SK-N-SH treated with all-trans-retinoic acid at 6 μM for 48 hours (cell line): ENCODE data around the gene PRR7.

Experiments
- ATAC-seq: fragments of 200-7000 bp; cut with Tn5 transposase; 3 replicates; pipeline ENCODE4 v1.9.1; 2020; ENCODE audit warnings: mild to moderate bottlenecking, moderate library complexity
- BACH2 ChIP-seq: fragments of 250-450 bp; sonication (Bioruptor Pico); IDR thresholded peaks from 2 replicates; pipeline ENCODE4 v1.9.0; 2021; ENCODE audit warnings: mild to moderate bottlenecking, borderline replicate concordance
- CSDC2 ChIP-seq: fragments of 250-450 bp; sonication (Bioruptor Pico); IDR thresholded peaks from 2 replicates; pipeline ENCODE4 v1.5.0; 2020; ENCODE audit warnings: mild to moderate bottlenecking, moderate library complexity
- GLIS3 ChIP-seq: fragments of 250-450 bp; sonication (Bioruptor Pico); IDR thresholded peaks from 2 replicates; pipeline ENCODE4 v1.5.0; 2020; ENCODE audit warnings: mild to moderate bottlenecking, moderate library complexity
- OSR1 ChIP-seq: fragments of 250-450 bp; sonication (Bioruptor Pico); IDR thresholded peaks from 2 replicates; pipeline ENCODE4 v1.8.0; 2022; ENCODE audit warnings: moderate library complexity, mild to moderate bottlenecking, inconsistent platforms
- PPARA ChIP-seq: fragments of 250-450 bp; sonication (Bioruptor Pico); IDR thresholded peaks from 2 replicates; pipeline ENCODE4 v1.5.0; 2020; ENCODE audit warnings: mild to moderate bottlenecking, borderline replicate concordance
- SNAI2 ChIP-seq: fragments of 250-450 bp; sonication (Bioruptor Pico); IDR thresholded peaks from 2 replicates; pipeline ENCODE4 v1.5.0; 2020; ENCODE audit warnings: mild to moderate bottlenecking, moderate library complexity
- TOX ChIP-seq: fragments of 250-450 bp; sonication (Bioruptor Pico); IDR thresholded peaks from 2 replicates; pipeline ENCODE4 v1.8.0; 2021; ENCODE audit warnings: mild to moderate bottlenecking, moderate library complexity, borderline replicate concordance
- ZFP30 ChIP-seq: fragments of 450-650 bp; formaldehyde crosslinking; IDR thresholded peaks from 2 replicates; pipeline ENCODE4 v1.5.0; 2022; ENCODE audit warnings: mild to moderate bottlenecking, moderate library complexity
- ZNF70 ChIP-seq: fragments of 450-650 bp; formaldehyde crosslinking; IDR thresholded peaks from 2 replicates; pipeline ENCODE4 v1.5.0; 2020; ENCODE audit warnings: mild to moderate bottlenecking, moderate library complexity
- ZNF8 ChIP-seq: fragments of 450-650 bp; formaldehyde crosslinking; IDR thresholded peaks from 2 replicates; pipeline ENCODE4 v1.5.0; 2020; ENCODE audit warnings: mild to moderate bottlenecking, moderate library complexity
- TF ChIP-seq, protein P1 (sequence below): fragments of 250-450 bp; sonication (Bioruptor Pico); IDR thresholded peaks from 2 replicates; pipeline ENCODE4 v1.5.0; 2020; ENCODE audit warnings: mild to moderate bottlenecking, moderate library complexity
- TF ChIP-seq, protein P2 (sequence below): fragments of 250-450 bp; sonication (Bioruptor Pico); IDR thresholded peaks from 2 replicates; pipeline ENCODE4 v1.5.1; 2021; ENCODE audit warnings: mild to moderate bottlenecking, moderate library complexity
- TF ChIP-seq, protein P3 (sequence below): fragments of 250-450 bp; sonication (Bioruptor Pico); IDR thresholded peaks from 2 replicates; pipeline ENCODE4 v1.8.0; 2020; ENCODE audit warnings: mild to moderate bottlenecking, moderate library complexity, borderline replicate concordance

PRR7 gene, protein sequence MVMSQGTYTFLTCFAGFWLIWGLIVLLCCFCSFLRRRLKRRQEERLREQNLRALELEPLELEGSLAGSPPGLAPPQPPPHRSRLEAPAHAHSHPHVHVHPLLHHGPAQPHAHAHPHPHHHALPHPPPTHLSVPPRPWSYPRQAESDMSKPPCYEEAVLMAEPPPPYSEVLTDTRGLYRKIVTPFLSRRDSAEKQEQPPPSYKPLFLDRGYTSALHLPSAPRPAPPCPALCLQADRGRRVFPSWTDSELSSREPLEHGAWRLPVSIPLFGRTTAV

DNA sequence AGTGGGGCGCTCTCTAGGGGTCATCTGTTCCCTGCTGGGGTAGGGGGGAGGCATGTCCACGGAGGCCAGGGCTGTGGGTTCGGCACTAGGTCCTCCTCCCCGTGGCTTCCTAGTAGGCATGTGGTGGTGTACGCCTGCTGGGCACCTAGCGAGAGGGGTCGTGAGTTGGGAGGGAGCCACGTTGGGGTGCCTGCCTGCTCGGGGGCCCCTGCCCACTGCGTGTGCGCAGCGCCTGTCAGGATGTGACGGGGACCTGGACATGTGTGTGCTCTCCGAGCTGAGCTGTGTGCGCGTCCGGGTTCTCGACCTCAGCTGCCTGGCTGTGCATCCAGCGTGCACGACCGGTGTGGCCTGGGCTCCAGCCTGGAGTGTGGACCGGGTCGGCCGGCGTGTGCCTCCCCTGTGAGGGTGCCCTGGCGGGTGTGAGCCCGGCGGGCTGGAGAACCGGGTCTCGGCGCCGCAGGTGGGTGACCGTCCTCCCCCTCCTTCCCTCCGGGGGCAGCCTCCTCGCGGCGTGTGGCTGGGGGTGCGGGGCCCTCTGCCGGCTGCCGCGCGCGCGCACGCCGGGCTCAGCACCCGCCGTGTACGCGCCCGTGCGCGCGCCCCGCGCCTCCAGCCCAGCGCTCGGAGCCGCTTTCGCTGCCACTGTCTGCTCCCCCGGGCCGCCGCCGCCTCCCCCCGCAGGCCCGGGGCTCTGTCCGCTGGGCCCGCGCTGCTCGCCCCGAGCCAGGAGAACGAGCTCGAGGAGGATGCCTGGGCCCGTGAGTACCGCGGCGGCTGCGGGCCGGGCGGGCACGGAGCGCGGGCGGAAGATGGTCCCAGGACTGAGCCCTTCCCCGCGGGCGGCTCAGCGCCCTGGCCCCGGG is at the start of gene PRR7:
Gene PRR7 (plus strand): TSS at position 615 of the 866 bp plus-strand sequence. CDS start 8,254 bp downstream, outside the sequence.
- peak; percentile 50 for ATAC-seq
- TF ChIP-seq GLIS3 (CRISPR knock-in tag) (no peak), SNAI2 (peak; percentile 85), BACH2 (CRISPR knock-in tag) (no peak), ZNF8 (CRISPR knock-in tag) (no peak), ZNF70 (CRISPR knock-in tag) (no peak)
- TF ChIP-seq, protein P1, sequence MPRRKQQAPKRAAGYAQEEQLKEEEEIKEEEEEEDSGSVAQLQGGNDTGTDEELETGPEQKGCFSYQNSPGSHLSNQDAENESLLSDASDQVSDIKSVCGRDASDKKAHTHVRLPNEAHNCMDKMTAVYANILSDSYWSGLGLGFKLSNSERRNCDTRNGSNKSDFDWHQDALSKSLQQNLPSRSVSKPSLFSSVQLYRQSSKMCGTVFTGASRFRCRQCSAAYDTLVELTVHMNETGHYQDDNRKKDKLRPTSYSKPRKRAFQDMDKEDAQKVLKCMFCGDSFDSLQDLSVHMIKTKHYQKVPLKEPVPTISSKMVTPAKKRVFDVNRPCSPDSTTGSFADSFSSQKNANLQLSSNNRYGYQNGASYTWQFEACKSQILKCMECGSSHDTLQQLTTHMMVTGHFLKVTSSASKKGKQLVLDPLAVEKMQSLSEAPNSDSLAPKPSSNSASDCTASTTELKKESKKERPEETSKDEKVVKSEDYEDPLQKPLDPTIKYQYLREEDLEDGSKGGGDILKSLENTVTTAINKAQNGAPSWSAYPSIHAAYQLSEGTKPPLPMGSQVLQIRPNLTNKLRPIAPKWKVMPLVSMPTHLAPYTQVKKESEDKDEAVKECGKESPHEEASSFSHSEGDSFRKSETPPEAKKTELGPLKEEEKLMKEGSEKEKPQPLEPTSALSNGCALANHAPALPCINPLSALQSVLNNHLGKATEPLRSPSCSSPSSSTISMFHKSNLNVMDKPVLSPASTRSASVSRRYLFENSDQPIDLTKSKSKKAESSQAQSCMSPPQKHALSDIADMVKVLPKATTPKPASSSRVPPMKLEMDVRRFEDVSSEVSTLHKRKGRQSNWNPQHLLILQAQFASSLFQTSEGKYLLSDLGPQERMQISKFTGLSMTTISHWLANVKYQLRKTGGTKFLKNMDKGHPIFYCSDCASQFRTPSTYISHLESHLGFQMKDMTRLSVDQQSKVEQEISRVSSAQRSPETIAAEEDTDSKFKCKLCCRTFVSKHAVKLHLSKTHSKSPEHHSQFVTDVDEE (CRISPR knock-in tag): peak; percentile 88

DNA sequence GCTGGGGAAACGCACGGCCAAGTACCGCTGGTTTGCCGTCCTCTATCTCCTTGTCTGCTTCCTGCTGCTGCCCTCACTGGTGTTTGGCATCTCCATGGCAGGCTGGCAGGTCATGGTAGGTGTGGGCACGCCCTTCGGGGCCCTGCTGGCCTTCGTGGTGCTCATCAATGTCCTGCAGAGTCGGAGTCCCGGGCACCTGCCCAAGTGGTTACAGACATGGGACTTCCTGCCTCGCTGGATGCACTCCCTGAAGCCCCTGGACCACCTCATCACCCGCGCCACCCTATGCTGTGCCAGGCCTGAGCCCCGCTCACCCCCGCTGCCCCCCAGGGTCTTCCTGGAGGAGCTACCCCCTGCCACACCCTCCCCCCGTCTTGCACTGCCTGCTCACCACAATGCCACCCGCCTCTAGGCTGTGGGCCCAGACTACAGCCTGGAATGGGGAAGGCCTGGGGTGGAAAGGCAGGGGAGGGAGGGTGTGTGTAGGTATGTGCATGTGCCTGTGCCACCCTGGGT is 48.7 kb upstream of the PRR7 start:
- no peak for TF ChIP-seq PPARA (CRISPR knock-in tag)
- TF ChIP-seq SNAI2: no peak
- TF ChIP-seq, all 23 proteins: peak for 0
- ATAC-seq: no peak

DNA sequence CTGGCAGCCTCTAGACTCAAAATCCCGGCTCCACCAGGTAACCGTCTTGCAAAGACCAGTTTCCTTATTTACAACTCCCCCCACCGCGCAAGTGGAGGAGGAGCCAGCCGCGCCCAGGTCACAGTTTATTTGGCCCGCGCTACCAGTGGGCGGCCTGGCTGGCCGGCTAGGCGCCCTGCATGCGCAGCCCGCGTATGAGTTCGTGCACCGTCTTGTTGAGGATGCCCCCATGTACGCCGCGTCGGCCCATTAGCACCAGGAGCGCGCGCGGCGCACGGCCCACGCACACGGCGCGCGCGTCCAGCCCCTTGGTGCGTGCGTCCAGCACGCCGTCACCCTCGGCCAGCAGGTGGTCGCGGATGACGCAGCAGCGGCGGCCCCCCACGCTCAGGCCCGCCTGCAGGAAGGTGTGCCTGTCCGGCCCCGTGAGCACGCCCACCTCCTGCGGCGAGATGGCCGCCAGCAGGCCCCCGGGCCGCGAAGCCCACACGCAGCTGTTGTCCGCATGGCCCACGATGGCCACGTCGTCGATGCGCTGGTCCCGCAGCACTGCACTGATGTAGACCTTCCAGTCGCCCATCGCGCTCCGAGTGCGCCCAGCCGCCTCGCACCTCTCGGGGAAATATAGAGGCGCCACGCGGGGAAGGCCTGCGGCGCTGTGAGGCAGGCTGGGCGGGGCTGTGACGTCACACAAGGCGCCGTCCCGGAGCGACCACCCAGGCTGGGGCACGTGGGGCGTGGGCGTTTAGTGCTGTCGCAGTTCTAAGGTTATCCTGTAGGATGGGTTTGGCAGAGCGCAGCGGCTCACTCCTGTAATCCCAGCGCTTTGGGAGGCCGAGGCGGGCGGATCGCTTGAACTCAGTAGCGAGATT is 46.4 kb upstream of the PRR7 start, which contains the start of gene PFN3:
Gene PFN3 (minus strand): TSS at position 665 of the 872 bp plus-strand sequence. CDS start 85 bp downstream, at position 580.
- TF ChIP-seq, protein P2, sequence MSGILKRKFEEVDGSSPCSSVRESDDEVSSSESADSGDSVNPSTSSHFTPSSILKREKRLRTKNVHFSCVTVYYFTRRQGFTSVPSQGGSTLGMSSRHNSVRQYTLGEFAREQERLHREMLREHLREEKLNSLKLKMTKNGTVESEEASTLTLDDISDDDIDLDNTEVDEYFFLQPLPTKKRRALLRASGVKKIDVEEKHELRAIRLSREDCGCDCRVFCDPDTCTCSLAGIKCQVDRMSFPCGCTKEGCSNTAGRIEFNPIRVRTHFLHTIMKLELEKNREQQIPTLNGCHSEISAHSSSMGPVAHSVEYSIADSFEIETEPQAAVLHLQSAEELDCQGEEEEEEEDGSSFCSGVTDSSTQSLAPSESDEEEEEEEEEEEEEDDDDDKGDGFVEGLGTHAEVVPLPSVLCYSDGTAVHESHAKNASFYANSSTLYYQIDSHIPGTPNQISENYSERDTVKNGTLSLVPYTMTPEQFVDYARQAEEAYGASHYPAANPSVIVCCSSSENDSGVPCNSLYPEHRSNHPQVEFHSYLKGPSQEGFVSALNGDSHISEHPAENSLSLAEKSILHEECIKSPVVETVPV (CRISPR knock-in tag): no peak
- TF ChIP-seq, protein P3, sequence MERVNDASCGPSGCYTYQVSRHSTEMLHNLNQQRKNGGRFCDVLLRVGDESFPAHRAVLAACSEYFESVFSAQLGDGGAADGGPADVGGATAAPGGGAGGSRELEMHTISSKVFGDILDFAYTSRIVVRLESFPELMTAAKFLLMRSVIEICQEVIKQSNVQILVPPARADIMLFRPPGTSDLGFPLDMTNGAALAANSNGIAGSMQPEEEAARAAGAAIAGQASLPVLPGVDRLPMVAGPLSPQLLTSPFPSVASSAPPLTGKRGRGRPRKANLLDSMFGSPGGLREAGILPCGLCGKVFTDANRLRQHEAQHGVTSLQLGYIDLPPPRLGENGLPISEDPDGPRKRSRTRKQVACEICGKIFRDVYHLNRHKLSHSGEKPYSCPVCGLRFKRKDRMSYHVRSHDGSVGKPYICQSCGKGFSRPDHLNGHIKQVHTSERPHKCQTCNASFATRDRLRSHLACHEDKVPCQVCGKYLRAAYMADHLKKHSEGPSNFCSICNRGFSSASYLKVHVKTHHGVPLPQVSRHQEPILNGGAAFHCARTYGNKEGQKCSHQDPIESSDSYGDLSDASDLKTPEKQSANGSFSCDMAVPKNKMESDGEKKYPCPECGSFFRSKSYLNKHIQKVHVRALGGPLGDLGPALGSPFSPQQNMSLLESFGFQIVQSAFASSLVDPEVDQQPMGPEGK (CRISPR knock-in tag): no peak
- TF ChIP-seq ZFP30 (CRISPR knock-in tag): no peak
- TF ChIP-seq TOX (CRISPR knock-in tag): no peak
- TF ChIP-seq OSR1 (CRISPR knock-in tag): no peak
- TF ChIP-seq, all 23 proteins: peak for 0
- ATAC-seq: no peak

DNA sequence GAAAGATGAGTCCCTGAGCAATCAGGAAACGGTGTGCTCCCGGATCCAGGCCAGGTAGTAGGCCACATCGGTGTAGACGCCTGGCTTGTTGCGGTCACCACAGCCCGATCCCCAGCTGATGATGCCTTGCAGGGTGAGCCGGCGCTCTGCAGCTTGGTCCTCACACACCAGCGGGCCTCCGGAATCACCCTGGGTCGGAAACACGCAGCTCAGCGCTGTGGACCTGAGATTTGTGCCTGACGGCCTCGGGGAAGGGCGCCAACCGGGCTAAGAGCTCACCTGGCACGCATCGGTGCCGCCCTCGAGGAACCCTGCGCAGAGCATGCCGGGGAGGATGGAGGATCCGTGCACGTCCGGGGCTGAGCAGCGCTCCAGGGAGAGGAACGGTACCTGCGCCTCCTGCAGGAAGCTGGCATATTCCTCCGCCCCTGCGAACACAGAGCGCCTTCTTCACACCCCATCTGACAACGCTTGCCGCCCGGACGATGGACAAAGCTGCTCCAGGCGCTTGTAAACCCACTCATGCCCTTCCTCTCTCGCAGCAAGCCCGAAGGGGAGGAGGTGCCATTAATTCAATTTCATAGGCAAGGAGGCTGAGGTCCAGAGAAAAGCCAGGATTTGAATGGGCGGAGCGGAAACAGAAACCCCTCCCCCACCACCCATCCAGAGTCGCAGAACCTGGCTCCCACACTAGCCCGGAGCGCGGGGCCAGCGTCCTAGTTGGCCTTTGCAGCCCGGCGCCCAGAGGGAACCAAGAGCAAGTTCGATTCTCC is 44.2 kb upstream of the PRR7 start:
- peak; percentile 44 for ATAC-seq
- TF ChIP-seq SNAI2 (no peak), CSDC2 (CRISPR knock-in tag) (no peak)
- TF ChIP-seq, protein P1 (CRISPR knock-in tag): no peak
